ENCODE data around the gene ITK. TPM values are rescaled to one million over a fixed set of nuclear protein-coding genes. Genes with fewer than 3 reads are reported as not detected.

ITK gene
- total RNA-seq, 1 donor from 2014 or later, result 0.18 TPM

GRCh38 chr5:157196045-157196444 is 15.4 kb downstream of the ITK start:
- DNase-seq (no peak), ATAC-seq (ENCODE audit: low read depth) (no peak)
- Mint-ChIP-seq H3K4me3 (no peak overlapping the region), H3K9me3 (no peaks in the 10 kb centered on the region), H3K27me3 (peaks cover 4% of the 10 kb centered on the region), H3K4me1 (peaks cover 7% of the 10 kb centered on the region), H3K27ac (no peak overlapping the region), H3K36me3 (ENCODE audit: low read depth) (no peaks in the 10 kb centered on the region)
- ChIA-PET POLR2A (no interaction called here), CTCF (no interaction called here)
- intact Hi-C loops (cut with micrococcal nuclease), result loop anchor here (2.0 kb wide), 1 partner anchor 23 kb away; no protein-coding TSS in a partner anchor
- TF ChIP-seq CTCF (IDR thresholded peaks at IDR 0.05), result no peak

- ChIA-PET POLR2A (no interaction called here), CTCF (no interaction called here)
- ATAC-seq (ENCODE audit: low read depth) (no peak), DNase-seq (no peak)
- Mint-ChIP-seq H3K9me3 (no peaks in the 10 kb centered on the region), H3K36me3 (ENCODE audit: low read depth) (no peaks in the 10 kb centered on the region), H3K4me1 (peaks cover 7% of the 10 kb centered on the region), H3K27me3 (no peaks in the 10 kb centered on the region), H3K27ac (no peak overlapping the region), H3K4me3 (no peak overlapping the region)
- intact Hi-C loops (cut with micrococcal nuclease), result loop anchor here (2.0 kb wide), 1 partner anchor 24 kb away; no protein-coding TSS in a partner anchor
- no peak for TF ChIP-seq CTCF (IDR thresholded peaks at IDR 0.05)
These were observed 16.4 kb downstream of the ITK start for GRCh38 chr5:157197086-157197485.

- H3K4me1 Mint-ChIP-seq, result peaks cover 7% of the 10 kb centered on the region
- no peaks in the 10 kb centered on the region for H3K9me3 Mint-ChIP-seq
- H3K36me3 Mint-ChIP-seq (ENCODE audit: low read depth), result no peaks in the 10 kb centered on the region
- ATAC-seq (ENCODE audit: low read depth) (no peak), DNase-seq (no peak)
- TF ChIP-seq CTCF (IDR thresholded peaks at IDR 0.05), result no peak
- ChIA-PET POLR2A (no interaction called here), CTCF (no interaction called here)
- no peaks in the 10 kb centered on the region for H3K27me3 Mint-ChIP-seq
- H3K27ac Mint-ChIP-seq, result no peak overlapping the region
- H3K4me3 Mint-ChIP-seq, result no peak overlapping the region
- intact Hi-C loops (cut with micrococcal nuclease), result loop anchor here (2.0 kb wide), 1 partner anchor 18 kb away; no protein-coding TSS in a partner anchor
These were observed 17.8 kb downstream of the ITK start for GRCh38 chr5:157198277-157198986.

GRCh38 chr5:157201857-157202256 is 21.2 kb downstream of the ITK start:
- CTCF ChIA-PET, result no interaction called here
- H3K4me1 Mint-ChIP-seq, result peaks cover 12% of the 10 kb centered on the region

GRCh38 chr5:157203417-157203816 is 22.8 kb downstream of the ITK start:
- ChIA-PET CTCF (no interaction called here), POLR2A (interaction anchor here (0.8 kb wide), 1 partner anchor 45 kb away, joined by 3 read pairs; no protein-coding TSS in a partner anchor)
- Mint-ChIP-seq H3K27me3 (no peaks in the 10 kb centered on the region), H3K4me1 (peaks cover 7% of the 10 kb centered on the region), H3K27ac (no peak overlapping the region), H3K9me3 (no peaks in the 10 kb centered on the region), H3K4me3 (no peak overlapping the region), H3K36me3 (ENCODE audit: low read depth) (no peaks in the 10 kb centered on the region)
- TF ChIP-seq CTCF (IDR thresholded peaks at IDR 0.05), result no peak
- intact Hi-C loops (cut with micrococcal nuclease), result no loop called here
- no peak for DNase-seq
- no peak for ATAC-seq (ENCODE audit: low read depth)

More at GRCh38 chr5:157201857-157202256, 21.2 kb downstream of the ITK start:
- DNase-seq (no peak), ATAC-seq (ENCODE audit: low read depth) (no peak)
- no peak overlapping the region for H3K27ac Mint-ChIP-seq
- POLR2A ChIA-PET, result no interaction called here
- H3K9me3 Mint-ChIP-seq, result no peaks in the 10 kb centered on the region
- H3K27me3 Mint-ChIP-seq, result no peaks in the 10 kb centered on the region
- no peak overlapping the region for H3K4me3 Mint-ChIP-seq
- intact Hi-C loops (cut with micrococcal nuclease), result no loop called here
- TF ChIP-seq CTCF (IDR thresholded peaks at IDR 0.05), result no peak
- no peaks in the 10 kb centered on the region for H3K36me3 Mint-ChIP-seq (ENCODE audit: low read depth)
